BLaER1 treated with 17β-estradiol and CSF1 and Interleukin-3, amounts not matched to agents 10 nM and 100 nM (cell line): ENCODE data around the gene FASN.

Experiments used
- H3K27ac ChIP-seq, 11 experiments: shearing (Covaris generic); formaldehyde crosslinking; 2 replicates each; pipeline ENCODE4 v1.8.1; 2022
- H3K27me3 ChIP-seq, 11 experiments: shearing (Covaris generic); formaldehyde crosslinking; 2 replicates each; pipeline ENCODE4 v1.8.1; 2022
- H3K36me3 ChIP-seq, 11 experiments: shearing (Covaris generic); formaldehyde crosslinking; 2 replicates each; pipeline ENCODE4 v1.8.1; 2022
- H3K4me1 ChIP-seq, 10 experiments: shearing (Covaris generic); formaldehyde crosslinking; 2 replicates each; pipeline ENCODE4 v1.8.1; 2022
- H3K4me2 ChIP-seq, 11 experiments: shearing (Covaris generic); formaldehyde crosslinking; 2 replicates each; pipeline ENCODE4 v1.8.1; 2022
- H3K4me3 ChIP-seq, 10 experiments: shearing (Covaris generic); formaldehyde crosslinking; 2 replicates each; pipeline ENCODE4 v1.8.1; 2022
- H3K9ac ChIP-seq, 11 experiments: shearing (Covaris generic); formaldehyde crosslinking; 2 replicates each; pipeline ENCODE4 v1.8.1; 2022
- H3K9me3 ChIP-seq, 11 experiments: shearing (Covaris generic); formaldehyde crosslinking; replicated peaks in 1 of 11; 2 replicates each; pipeline ENCODE4 v1.8.1; 2022
- H4K20me1 ChIP-seq, 11 experiments: shearing (Covaris generic); formaldehyde crosslinking; 2 replicates each; pipeline ENCODE4 v1.8.1; 2022
- Cebpa-rat ChIP-seq, 11 experiments: shearing (Covaris generic); IDR thresholded peaks; 2 replicates each; pipeline ENCODE4 v1.8.1; 2022

FASN gene

GRCh38 chr17:82065193-82065637 lies 32.8 kb downstream of the FASN start:
- H3K9ac ChIP-seq = peak overlapping the region; percentile 94 to 99 (median 97)
- H3K9me3 ChIP-seq = no peaks in the 10 kb centered on the region
- no peak for TF ChIP-seq Cebpa-rat (IDR thresholded peaks at IDR 0.05)
- H4K20me1 ChIP-seq = peaks cover 0 to 49% (median 43%) of the 10 kb centered on the region in 11 experiments; a peak in 18 of 22 replicates
- peak overlapping the region; percentile 84 to 99 (median 98) for H3K4me3 ChIP-seq
- H3K36me3 ChIP-seq = peaks cover 37 to 44% (median 40%) of the 10 kb centered on the region in 11 experiments
- H3K4me1 ChIP-seq = peaks cover 27 to 42% (median 36%) of the 10 kb centered on the region in 10 experiments
- H3K27ac ChIP-seq = peak overlapping the region; percentile 90 to 96 (median 94)
- H3K27me3 ChIP-seq = no peaks in the 10 kb centered on the region
- H3K4me2 ChIP-seq = peak overlapping the region; percentile 92 to 100 (median 98)

- Histone ChIP-seq H4K20me1 (peaks cover 0 to 55% (median 49%) of the 10 kb centered on the region in 11 experiments; a peak in 18 of 22 replicates), H3K4me2 (peak overlapping the region; percentile 92 to 100 (median 98)), H3K9ac (peak overlapping the region; percentile 94 to 99 (median 97)), H3K27me3 (no peaks in the 10 kb centered on the region), H3K4me3 (peak overlapping the region; percentile 84 to 99 (median 98)), H3K4me1 (peaks cover 27 to 49% (median 42%) of the 10 kb centered on the region in 10 experiments), H3K36me3 (peaks cover 43 to 50% (median 46%) of the 10 kb centered on the region in 11 experiments), H3K9me3 (no peaks in the 10 kb centered on the region), H3K27ac (peak overlapping the region; percentile 90 to 96 (median 94))
- no peak for TF ChIP-seq Cebpa-rat (IDR thresholded peaks at IDR 0.05)
Observed at GRCh38 chr17:82064433-82065192, 33.4 kb downstream of the FASN start.

- Histone ChIP-seq H3K36me3 (peaks cover 52 to 59% (median 55%) of the 10 kb centered on the region in 11 experiments), H3K9me3 (no peaks in the 10 kb centered on the region), H4K20me1 (peaks cover 0 to 64% (median 58%) of the 10 kb centered on the region in 11 experiments; a peak in 18 of 22 replicates), H3K9ac (peak overlapping the region; percentile 94 to 99 (median 97); a peak in 20 of 22 replicates), H3K4me1 (peaks cover 27 to 57% (median 51%) of the 10 kb centered on the region in 10 experiments), H3K4me2 (peak overlapping the region; percentile 92 to 100 (median 98)), H3K4me3 (peak overlapping the region in 9 of 10 experiments; percentile 84 to 99 (median 97); a peak in 16 of 20 replicates), H3K27ac (no peak overlapping the region), H3K27me3 (no peaks in the 10 kb centered on the region)
- TF ChIP-seq Cebpa-rat (IDR thresholded peaks at IDR 0.05) = no peak
Observed at GRCh38 chr17:82063424-82064415, 34.3 kb downstream of the FASN start.

- peak overlapping the region in 6 of 11 experiments; percentile 2 to 97 (median 60); a peak in 5 of 22 replicates for H3K9ac ChIP-seq
- peaks cover 27 to 60% (median 55%) of the 10 kb centered on the region in 10 experiments for H3K4me1 ChIP-seq
- peaks cover 0 to 71% (median 65%) of the 10 kb centered on the region in 11 experiments; a peak in 19 of 22 replicates for H4K20me1 ChIP-seq
- no peak overlapping the region for H3K4me3 ChIP-seq
- no peaks in the 10 kb centered on the region for H3K27me3 ChIP-seq
- no peak overlapping the region for H3K27ac ChIP-seq
- H3K4me2 ChIP-seq = no peak overlapping the region
- TF ChIP-seq Cebpa-rat (IDR thresholded peaks at IDR 0.05) = no peak
- H3K36me3 ChIP-seq = peaks cover 58 to 67% (median 62%) of the 10 kb centered on the region in 11 experiments
- no peaks in the 10 kb centered on the region for H3K9me3 ChIP-seq
Observed at GRCh38 chr17:82062984-82063368, 35.1 kb downstream of the FASN start.

- Histone ChIP-seq H3K27ac (no peak overlapping the region), H3K4me1 (peaks cover 27 to 64% (median 55%) of the 10 kb centered on the region in 10 experiments), H3K36me3 (peaks cover 64 to 73% (median 69%) of the 10 kb centered on the region in 11 experiments), H3K4me2 (no peak overlapping the region), H3K27me3 (no peaks in the 10 kb centered on the region), H3K9ac (peak overlapping the region in 5 of 11 experiments; percentile 2 to 97 (median 33); a peak in 5 of 22 replicates), H3K4me3 (no peak overlapping the region), H4K20me1 (peaks cover 0 to 78% (median 72%) of the 10 kb centered on the region in 11 experiments; a peak in 19 of 22 replicates), H3K9me3 (no peaks in the 10 kb centered on the region)
- no peak for TF ChIP-seq Cebpa-rat (IDR thresholded peaks at IDR 0.05)
Observed at GRCh38 chr17:82062076-82062983, 35.7 kb downstream of the FASN start.

- Histone ChIP-seq H3K4me3 (no peak overlapping the region), H3K9ac (0 out of 22 replicates have a peak overlapping the region, but pooled peaks of 3 of the 11 experiments have one; percentile 0 to 68 (median 47)), H3K36me3 (peaks cover 75 to 84% (median 79%) of the 10 kb centered on the region in 11 experiments), H4K20me1 (peaks cover 0 to 88% (median 82%) of the 10 kb centered on the region in 11 experiments; a peak in 19 of 22 replicates), H3K4me1 (peaks cover 21 to 62% (median 52%) of the 10 kb centered on the region in 10 experiments), H3K4me2 (no peak overlapping the region; a peak in 2 of 22 replicates), H3K9me3 (no peaks in the 10 kb centered on the region), H3K27ac (no peak overlapping the region), H3K27me3 (no peaks in the 10 kb centered on the region)
- no peak for TF ChIP-seq Cebpa-rat (IDR thresholded peaks at IDR 0.05)
Observed at GRCh38 chr17:82061047-82061925, 36.8 kb downstream of the FASN start.

GRCh38 chr17:82060614-82061013 lies 37.4 kb downstream of the FASN start:
- Histone ChIP-seq H3K4me3 (no peak overlapping the region), H3K27me3 (no peaks in the 10 kb centered on the region), H3K36me3 (peaks cover 81 to 90% (median 86%) of the 10 kb centered on the region in 11 experiments), H3K27ac (no peak overlapping the region), H3K4me1 (peaks cover 19 to 58% (median 49%) of the 10 kb centered on the region in 10 experiments), H4K20me1 (peaks cover 0 to 95% (median 89%) of the 10 kb centered on the region in 11 experiments; a peak in 19 of 22 replicates), H3K9me3 (no peaks in the 10 kb centered on the region), H3K9ac (peak overlapping the region in 6 of 11 experiments; percentile 21 to 68 (median 60); a peak in 5 of 22 replicates), H3K4me2 (peak overlapping the region in 7 of 11 experiments; percentile 54 to 84 (median 63); a peak in 9 of 22 replicates)
- TF ChIP-seq Cebpa-rat (IDR thresholded peaks at IDR 0.05) = no peak
